HG03103 (cell line): Measurements from ENCODE around the gene THPO.
A peak's percentile ranks its signal among the peaks of the same experiment; 100 is the strongest.

Experiments
- ATAC-seq: cut with Tn5 transposase; IDR thresholded peaks from one replicate; pipeline ENCODE4 v1.9.1; 2021; ENCODE audit warnings: low read depth; ENCODE audit not compliant: unreplicated experiment

THPO gene

GRCh38 chr3:184377882-184378445, at the start of gene THPO:
Gene THPO (minus strand): TSS chr3:184378207. CDS start chr3:184376259, 1,948 bp downstream.
- ATAC-seq: no peak

GRCh38 chr3:184426691-184427141, 48.7 kb upstream of the THPO start:
- no peak for ATAC-seq

GRCh38 chr3:184423561-184423960, 45.6 kb upstream of the THPO start:
- ATAC-seq: no peak

- ATAC-seq: no peak
Observed at GRCh38 chr3:184419171-184419570, 41.2 kb upstream of the THPO start.

GRCh38 chr3:184417619-184418327, 39.8 kb upstream of the THPO start:
- ATAC-seq: peak; percentile 91

- ATAC-seq: no peak
Observed at GRCh38 chr3:184415203-184415490, 37.1 kb upstream of the THPO start.

- ATAC-seq: no peak
Observed at GRCh38 chr3:184414418-184415202, 36.6 kb upstream of the THPO start.

DNA sequence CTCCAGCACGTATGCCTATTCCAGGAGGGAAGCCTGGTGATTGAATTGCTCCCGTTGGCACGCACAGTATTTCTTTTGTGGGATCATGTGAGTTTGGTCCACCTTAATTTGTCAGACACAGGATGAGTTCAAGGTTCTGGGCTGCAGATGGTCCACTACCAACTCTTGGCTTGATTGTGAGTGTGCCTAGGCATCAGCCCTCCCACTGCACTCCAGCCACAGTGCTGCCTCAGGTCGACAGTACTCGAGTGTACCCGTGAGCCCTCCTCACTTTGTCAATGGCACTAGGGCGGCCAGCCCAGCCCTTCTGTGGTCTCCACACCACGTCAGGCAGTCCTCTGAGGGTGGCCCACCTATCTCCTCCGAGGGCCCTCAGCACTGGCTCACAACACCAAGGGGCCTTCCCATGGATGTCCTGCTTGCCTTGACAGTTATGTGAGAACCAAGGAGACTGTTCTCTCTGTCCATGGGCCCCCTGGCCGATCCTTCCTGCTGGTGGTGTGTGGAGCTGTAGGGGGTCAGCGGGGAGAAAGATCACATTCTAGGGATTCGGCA, 32.0 kb upstream of the THPO start:
- no peak for ATAC-seq

GRCh38 chr3:184409331-184409926, 31.4 kb upstream of the THPO start:
- no peak for ATAC-seq

- no peak for ATAC-seq
Observed at GRCh38 chr3:184405075-184406030, 27.3 kb upstream of the THPO start.

- no peak for ATAC-seq
Observed at GRCh38 chr3:184399410-184399809, 21.4 kb upstream of the THPO start.

GRCh38 chr3:184395320-184395660, 17.3 kb upstream of the THPO start:
- ATAC-seq: no peak

DNA sequence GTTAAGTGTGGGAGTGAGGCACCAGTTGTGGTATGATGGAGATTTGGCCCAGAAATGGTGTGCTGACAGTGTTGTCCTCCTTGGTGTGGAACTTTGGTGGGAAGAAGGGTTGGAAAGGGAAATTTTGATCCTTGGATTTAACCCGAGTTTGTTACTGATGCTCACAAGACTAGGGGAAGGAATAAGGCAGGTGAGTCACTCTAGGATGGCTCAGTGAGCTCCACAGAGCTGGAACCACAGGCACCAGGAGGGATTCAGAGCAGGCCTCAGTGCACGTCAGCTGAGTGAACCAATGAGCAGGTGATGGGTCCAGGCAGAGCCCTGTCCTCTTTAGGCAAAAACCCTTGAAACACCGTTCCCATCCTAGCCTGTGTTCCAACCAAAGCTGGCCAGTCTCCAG, 13.3 kb upstream of the THPO start:
- no peak for ATAC-seq

GRCh38 chr3:184389935-184390528, 12.0 kb upstream of the THPO start:
- ATAC-seq: no peak

DNA sequence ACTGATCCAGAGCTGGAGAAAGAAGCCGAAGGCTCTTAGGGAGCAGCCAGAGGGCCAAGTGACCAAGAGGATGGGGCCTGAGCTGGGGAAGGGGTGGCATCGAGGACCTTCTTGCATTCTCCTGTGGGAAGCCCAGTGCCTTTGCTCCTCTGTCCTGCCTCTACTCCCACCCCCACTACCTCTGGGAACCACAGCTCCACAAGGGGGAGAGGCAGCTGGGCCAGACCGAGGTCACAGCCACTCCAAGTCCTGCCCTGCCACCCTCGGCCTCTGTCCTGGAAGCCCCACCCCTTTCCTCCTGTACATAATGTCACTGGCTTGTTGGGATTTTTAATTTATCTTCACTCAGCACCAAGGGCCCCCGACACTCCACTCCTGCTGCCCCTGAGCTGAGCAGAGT, 11.4 kb upstream of the THPO start:
- no peak for ATAC-seq

- no peak for ATAC-seq
Observed at GRCh38 chr3:184388936-184389230, 10.9 kb upstream of the THPO start.

- ATAC-seq: no peak
Observed at GRCh38 chr3:184388164-184388935, 10.3 kb upstream of the THPO start.

DNA sequence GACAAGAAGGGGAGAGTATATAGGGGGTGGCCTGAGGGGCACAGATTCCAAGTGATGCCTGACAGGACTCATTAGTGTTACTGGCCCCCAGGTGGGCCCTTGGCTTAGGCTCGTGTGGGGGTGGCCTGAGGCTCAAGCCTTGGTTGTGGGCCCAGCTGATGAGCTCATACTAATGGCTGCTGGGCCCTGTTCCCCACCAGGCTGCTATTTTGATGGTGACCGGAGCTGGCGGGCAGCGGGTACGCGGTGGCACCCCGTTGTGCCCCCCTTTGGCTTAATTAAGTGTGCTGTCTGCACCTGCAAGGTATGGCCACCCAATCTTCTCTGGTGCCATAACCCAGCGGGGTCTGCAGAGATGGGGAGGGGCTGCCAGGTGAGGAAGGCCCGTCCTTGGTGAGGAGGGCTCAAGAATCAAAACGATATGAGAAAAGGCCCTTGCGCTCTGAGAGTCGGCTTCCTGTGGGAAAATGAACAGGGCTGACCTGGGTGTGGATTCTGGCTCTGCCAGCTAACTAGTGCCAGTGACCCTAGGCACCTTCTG, 9.2 kb upstream of the THPO start:
- no peak for ATAC-seq
